ENCODE results near the gene TMEM256. TPM values are rescaled to one million over a fixed set of nuclear protein-coding genes. Genes with fewer than 3 reads are reported as not detected.

Gene TMEM256
- total and polyA plus RNA-seq, 2 of the 8 experiments (the other 6 are each of a cell fraction or from before 2014, with no cell fraction given) = 97.0 to 350 TPM

DNA sequence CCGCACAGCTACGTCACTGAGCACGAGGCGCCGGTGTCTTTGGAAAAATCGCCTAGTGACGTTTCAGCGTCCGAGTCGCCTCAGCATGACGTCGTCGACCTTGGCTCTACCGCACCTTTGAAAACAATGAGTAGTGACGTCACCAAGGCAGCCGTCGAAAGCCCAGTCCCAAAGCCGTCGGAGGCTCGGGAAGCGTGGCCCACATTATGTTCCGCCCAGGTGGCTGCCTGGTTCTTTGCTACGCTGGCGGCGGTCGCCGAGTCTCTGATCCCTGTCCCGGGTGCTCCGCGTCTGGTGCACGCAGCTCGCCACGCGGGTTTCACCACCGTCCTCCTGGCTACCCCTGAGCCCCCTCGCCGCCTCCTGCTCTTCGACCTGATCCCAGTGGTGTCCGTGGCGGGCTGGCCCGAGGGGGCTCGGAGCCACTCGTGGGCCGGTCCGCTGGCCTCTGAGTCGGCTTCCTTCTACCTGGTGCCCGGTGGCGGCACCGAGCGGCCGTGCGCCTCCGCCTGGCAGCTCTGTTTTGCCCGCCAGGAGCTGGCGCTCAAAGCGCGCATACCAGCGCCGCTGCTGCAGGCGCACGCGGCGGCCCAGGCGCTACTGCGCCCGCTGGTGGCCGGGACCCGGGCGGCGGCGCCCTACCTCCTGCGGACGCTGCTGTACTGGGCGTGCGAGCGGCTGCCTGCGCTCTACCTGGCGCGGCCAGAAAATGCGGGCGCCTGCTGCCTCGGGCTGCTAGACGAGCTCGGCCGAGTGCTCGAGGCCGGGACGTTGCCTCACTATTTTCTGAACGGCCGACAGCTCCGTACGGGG lies 32.9 kb upstream of the TMEM256 start (continued):
- TF ChIP-seq TAF7 (optimal IDR thresholded peaks at IDR 0.05; ENCODE audit: borderline replicate concordance, low read depth, low read length) (peak; percentile 90), YY1 (IDR thresholded peaks at IDR 0.05; ENCODE audit: low read depth, low read length) (peak; percentile 79), KDM1A (IDR thresholded peaks at IDR 0.05; ENCODE audit: borderline replicate concordance, low read length) (no peak), POLR2A (IDR thresholded peaks at IDR 0.05; ENCODE audit: control extremely low read depth in 1 of 2, low read depth in 2 of 2, low read length in 2 of 2) (no peak; a peak in 1 of 3 replicates), USF2 (IDR thresholded peaks at IDR 0.05; ENCODE audit: low read length) (no peak), RXRA (IDR thresholded peaks at IDR 0.05; ENCODE audit: insufficient read depth, low read depth, low read length) (no peak), CBX8 (IDR thresholded peaks at IDR 0.05; ENCODE audit: borderline replicate concordance, low read depth, low read length) (no peak), BCL11A (IDR thresholded peaks at IDR 0.05; ENCODE audit: low read depth in 2 of 2, low read length in 2 of 2) (no peak), POLR2AphosphoS5 (IDR thresholded peaks at IDR 0.05; ENCODE audit: low read depth, low read length) (no peak; the same call in none of the 2 replicates), GABPA (IDR thresholded peaks at IDR 0.05; ENCODE audit: borderline replicate concordance, insufficient read depth, low read length) (no peak), HDAC6 (IDR thresholded peaks at IDR 0.05; ENCODE audit: low read depth, low read length) (no peak), CHD1 (IDR thresholded peaks at IDR 0.05; ENCODE audit: low read depth, low read length) (peak; percentile 9; the same call in 1 of the 2 replicates), TAF1 (IDR thresholded peaks at IDR 0.05; ENCODE audit: low read depth, low read length) (peak; percentile 82), BACH1 (IDR thresholded peaks at IDR 0.05; ENCODE audit: low read length) (no peak), CREB1 (IDR thresholded peaks at IDR 0.05) (peak; percentile 99), KDM4A (IDR thresholded peaks at IDR 0.05; ENCODE audit: low read depth, low read length, severe bottlenecking) (peak; percentile 73), JUND (IDR thresholded peaks at IDR 0.05; ENCODE audit: low read length) (peak; percentile 88; the same call in 1 of the 2 replicates), SAP30 (IDR thresholded peaks at IDR 0.05; ENCODE audit: insufficient read depth, insufficient replicate concordance, low read length) (peak; percentile 13), CTBP2 (IDR thresholded peaks at IDR 0.05; ENCODE audit: borderline replicate concordance, insufficient read depth, insufficient read length, low read length) (peak; percentile 83), RAD21 (IDR thresholded peaks at IDR 0.05 in 1 of 2, conservative IDR thresholded peaks at IDR 0.05 in 1 of 2; ENCODE audit: low read depth in 2 of 2, low read length in 2 of 2) (peak; percentile 50 to 80; a peak in 3 of 4 replicates), KDM5A (IDR thresholded peaks at IDR 0.05; ENCODE audit: low read length) (no peak)

Data from H1 (cell line).